Stimulated activated CD4-positive, alpha-beta T cell treated with anti-CD3 and anti-CD28 coated beads, Interleukin-12 subunit alpha, Interleukin-12 subunit beta, amount 100 ng/mL, for 4 hours (primary cell): ENCODE measurements around the gene USP12.
"Not testable (repeated sequence)": the region's sequence is repeated elsewhere in the genome, so short reads cannot be mapped to it uniquely, and the experiment has no call there.

Experiments used
- DNase-seq: peaks from one replicate; pipeline ENCODE4 v3.0.0-alpha.2; 2020

USP12 gene

GRCh38 chr13:27149702-27150101 lies 21.9 kb downstream of the USP12 start:
- no peak for DNase-seq

- no peak for DNase-seq
Measured at GRCh38 chr13:27148900-27149299, 22.7 kb downstream of the USP12 start.

GRCh38 chr13:27147530-27148170 lies 24.0 kb downstream of the USP12 start:
- DNase-seq: no peak

DNA sequence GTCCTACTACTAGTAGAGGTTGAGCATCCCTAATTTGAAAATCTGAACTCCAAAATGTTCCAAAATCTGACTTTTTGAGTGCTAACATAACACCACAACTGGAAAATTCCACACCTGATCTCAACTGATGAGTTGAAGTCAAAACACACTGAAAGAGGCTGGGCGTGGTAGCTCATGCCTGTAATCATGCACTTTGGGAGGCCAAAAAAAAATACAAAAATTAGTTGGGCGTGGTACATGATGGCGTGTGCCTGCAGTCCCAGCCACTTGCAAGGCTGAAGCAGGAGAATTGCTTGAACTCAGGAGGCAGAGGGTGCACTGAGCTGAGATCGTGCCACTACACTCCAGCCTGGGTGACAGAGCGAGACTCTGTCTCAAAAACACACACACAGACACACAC lies 29.9 kb downstream of the USP12 start:
- DNase-seq: no peak

GRCh38 chr13:27141159-27141558 lies 30.5 kb downstream of the USP12 start:
- DNase-seq: not testable (repeated sequence)

DNA sequence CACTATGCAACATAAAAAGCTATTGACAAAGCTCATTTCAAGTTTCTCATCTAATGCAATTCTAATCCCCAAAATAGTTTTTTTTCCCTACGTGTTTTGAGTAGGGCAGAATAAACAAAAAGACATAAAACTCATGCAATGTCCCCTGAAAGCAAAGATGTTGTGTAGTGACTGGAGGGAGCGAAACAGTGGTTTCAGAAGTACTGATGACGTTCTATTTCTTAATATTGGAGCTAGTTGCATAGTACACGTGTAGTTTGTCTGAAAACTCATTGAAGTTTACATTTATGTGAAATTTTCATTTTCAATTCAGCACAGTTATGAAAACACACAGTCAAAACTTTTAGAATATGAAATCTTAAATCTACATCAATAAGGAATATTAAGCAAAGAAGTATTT lies 31.6 kb downstream of the USP12 start:
- DNase-seq: no peak

- no peak for DNase-seq
Measured at GRCh38 chr13:27139565-27139964, 32.0 kb downstream of the USP12 start.

GRCh38 chr13:27138457-27139093 lies 33.0 kb downstream of the USP12 start:
- no peak for DNase-seq

- DNase-seq: no peak
Measured at GRCh38 chr13:27137759-27138158, 33.9 kb downstream of the USP12 start.

DNA sequence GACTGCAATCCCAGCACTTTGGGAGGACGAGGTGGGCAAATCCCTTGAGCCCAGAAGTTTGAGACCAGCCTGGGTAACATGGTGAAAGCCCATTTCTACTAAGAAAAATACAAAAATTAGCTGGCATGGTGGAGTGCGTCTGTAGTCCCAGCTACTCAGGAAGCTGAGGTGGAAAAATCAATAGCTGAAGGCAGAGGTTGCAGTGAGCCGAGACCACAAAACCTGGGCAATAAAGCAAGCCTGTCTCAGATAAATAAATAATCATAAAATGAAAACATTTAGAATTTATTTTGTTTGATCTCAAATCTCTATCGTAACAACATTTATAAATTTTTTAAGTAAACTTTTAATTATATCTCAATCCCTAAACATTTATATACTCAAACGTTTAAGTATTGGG lies 36.6 kb downstream of the USP12 start:
- no peak for DNase-seq

DNA sequence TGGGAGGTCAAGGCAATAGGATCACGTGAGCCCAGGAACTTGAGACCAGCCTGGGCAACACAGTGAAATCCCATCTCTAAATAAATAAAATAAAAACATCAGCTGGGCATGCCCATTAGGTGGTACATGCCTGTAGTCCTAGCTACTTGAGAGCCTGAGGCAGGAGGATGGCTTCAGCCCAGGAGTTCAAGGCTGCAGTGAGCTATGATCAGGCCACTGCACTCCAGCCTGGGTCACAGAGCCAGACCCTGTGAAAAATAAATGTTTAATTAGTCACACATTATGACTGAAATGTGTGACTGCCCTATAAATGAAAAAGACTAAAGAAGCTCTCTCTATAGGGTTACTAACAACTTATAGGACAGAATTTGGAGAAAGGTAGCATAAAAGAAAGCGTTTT lies 37.7 kb downstream of the USP12 start:
- no peak for DNase-seq

GRCh38 chr13:27132538-27132937 lies 39.1 kb downstream of the USP12 start:
- no peak for DNase-seq

DNA sequence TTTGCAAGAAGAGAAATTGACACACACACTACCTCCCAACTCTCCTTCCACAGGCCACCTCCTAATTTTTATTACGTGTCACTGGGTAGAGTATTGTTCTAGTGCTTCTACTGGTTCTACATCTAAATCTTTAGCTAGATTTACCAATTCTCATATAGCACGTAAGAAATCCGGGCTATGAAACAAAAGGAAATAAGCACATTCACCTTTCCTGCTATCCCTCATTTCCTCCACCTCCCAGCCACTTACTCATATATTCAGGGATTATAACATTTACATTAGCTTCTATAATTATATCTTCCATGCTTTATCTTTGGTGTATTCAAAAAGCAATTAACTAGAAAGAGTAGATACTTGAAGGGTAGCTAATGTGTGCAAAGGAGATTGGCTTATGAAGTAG lies 39.7 kb downstream of the USP12 start:
- no peak for DNase-seq

DNA sequence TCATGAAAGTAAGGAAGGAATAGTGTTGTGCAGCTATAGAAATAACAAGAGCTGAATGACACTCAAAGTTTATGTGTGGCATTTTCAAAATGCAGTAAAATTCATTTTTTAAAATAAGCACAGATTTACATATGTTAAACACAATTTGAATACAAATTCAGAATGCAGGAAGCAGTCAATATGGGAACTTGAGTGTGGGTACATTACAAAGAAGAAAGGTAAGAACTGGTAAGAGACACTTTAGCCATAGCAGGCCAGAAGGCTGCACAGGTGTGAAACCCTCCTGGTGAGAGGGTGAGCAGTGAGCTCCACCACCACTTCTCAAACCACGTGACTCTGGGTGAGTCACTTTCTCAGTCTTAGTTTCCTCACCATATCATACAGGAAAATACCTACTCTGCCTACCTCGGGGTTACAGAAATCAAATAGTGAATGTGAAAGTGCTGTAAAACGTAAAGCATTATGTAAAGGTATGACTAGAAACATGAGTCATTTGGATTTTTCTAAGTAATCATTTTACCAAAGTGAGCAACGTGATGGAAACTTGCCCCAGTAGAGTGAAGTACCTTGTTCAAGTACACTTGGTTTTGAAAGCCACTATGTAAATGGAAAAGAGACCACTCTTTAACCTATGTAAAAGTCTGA lies 40.5 kb downstream of the USP12 start:
- DNase-seq: peak; percentile 55

DNA sequence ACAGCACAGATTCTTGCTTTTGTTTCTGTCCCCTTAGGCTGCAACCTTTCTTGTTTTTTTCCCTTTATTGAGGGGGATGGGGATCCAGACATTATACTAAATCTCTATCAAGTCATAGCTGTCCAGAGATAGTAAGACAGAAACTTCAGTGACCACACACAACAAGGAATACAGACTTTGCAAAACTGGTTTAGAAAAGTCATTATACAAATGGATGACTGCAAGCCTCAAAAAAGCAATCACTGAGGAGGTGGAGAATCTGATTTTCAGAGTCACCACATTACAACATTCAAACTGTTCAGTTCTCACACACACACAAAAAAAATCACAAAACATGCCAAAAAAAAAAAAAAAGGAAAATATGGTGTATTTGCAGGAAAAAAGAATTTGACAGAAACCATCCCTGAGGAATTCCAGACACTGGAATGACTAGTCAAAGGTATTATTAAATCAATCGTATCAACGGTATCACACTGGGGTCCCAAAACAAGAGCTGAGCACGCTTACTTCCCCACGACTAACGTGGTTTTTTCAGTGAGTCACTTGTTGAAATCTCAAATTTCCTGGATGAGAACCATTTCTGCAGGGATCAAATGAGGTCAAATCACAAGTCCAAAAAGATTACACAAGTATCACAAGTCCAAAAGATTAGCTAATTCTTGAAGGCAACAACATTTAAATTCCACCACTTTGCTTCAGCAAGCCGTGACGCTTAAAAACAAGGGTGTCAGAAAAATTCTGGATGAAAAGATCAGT lies 41.2 kb downstream of the USP12 start:
- DNase-seq: no peak

GRCh38 chr13:27128825-27129627 lies 42.6 kb downstream of the USP12 start:
- DNase-seq: no peak

DNA sequence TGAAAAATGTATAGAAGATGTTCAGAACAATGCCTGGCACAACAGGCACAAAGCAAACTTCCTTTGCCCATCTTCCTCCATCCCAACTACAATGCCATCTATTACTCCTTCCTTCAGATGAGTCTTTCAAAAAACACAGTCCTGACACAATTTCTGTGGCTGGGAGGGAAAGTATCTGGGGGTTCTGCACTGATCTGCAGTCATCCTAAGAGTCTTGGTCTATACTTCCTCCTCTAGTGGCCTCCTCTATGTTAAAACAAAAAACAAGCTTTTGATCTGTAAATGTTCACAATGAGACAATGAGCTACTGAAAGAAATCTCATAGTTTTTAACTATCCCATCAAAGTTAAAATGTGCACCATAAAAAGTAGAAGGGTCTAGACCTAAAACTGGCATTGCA lies 44.8 kb downstream of the USP12 start:
- DNase-seq: no peak

DNA sequence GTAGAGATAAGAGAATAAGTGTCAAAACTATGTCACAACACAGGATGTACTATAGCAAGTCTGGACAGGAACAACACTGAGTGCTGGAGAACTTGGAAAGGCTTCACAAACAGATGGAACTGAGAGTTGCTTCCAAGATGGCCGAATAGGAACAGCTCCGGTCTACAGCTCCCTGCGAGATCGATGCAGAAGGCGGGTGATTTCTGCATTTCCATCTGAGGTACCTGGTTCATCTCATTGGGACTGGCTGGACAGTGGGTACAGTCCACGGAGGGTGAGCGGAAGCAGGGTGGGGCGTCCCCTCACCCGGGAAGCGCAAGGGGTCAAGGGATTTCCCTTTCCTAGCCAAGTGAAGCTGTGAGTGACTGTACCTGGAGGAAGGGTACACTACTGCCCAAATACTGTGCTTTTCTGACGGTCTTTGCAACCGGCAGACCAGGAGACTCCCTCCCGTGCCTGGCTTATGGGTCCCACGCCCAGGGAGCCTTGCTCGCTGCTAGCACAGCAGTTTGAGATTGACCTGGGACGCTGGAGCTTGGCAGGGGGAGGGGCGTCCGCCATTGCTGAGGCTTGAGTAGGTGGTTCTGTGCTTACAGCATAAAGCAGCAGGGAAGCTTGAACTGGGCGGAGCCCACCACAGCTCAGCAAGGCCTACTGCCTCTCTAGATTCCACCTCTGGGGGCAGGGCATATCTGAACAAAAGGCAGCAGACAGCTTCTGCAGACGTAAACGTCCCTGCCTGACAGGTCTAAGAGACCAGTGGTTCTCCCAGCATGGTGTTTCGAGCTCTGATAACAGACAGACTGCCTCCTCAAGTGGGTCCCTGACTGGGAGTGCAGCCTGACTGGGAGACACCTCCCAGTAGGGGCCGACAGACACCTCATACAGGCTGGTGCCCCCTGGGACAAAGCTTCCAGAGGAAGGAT lies 46.0 kb downstream of the USP12 start:
- no peak for DNase-seq

DNA sequence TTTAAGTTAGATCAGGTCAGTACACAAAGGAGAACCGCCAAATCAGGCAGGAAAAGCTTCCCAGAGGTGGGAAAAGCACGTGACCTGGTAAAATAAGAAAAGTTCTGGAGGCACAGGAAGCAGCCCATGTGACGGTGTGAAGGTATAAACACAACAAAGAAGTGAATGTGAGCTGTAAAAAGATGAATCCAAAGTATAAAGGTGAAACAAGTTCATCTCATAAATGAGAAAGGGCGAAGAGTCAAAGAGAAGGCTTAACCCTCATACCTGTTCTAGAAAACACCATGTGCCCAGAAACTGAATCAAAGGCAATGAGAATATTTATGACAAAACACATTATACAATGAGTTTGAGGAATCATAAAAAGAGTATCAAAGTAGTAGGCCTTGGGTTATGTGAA lies 47.0 kb downstream of the USP12 start:
- DNase-seq: no peak

- DNase-seq: not testable (repeated sequence)
Measured at GRCh38 chr13:27123445-27123844, 48.2 kb downstream of the USP12 start.

- no peak for DNase-seq
Measured at GRCh38 chr13:27122036-27122435, 49.6 kb downstream of the USP12 start.

DNA sequence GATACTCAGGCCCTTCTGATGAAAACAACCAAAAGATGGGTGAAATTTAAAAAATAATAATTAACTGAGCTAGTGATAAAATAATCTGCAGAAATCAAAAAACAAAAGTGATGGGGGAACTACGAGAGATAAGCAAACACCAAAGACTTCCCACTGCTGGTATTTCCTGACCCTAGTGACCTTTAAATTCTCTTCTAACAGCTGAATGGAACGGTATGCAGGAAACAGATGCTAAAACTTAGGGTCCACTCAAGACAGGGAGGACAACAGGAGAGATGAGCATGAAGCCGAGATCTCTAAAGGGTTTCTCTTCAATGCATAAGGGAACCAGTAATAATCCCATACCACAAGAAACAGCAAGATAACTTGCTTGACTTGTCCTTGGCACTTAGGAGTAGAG lies 50.8 kb downstream of the USP12 start:
- no peak for DNase-seq
